ENCODE measurements around the gene COMTD1.

Gene COMTD1

DNA sequence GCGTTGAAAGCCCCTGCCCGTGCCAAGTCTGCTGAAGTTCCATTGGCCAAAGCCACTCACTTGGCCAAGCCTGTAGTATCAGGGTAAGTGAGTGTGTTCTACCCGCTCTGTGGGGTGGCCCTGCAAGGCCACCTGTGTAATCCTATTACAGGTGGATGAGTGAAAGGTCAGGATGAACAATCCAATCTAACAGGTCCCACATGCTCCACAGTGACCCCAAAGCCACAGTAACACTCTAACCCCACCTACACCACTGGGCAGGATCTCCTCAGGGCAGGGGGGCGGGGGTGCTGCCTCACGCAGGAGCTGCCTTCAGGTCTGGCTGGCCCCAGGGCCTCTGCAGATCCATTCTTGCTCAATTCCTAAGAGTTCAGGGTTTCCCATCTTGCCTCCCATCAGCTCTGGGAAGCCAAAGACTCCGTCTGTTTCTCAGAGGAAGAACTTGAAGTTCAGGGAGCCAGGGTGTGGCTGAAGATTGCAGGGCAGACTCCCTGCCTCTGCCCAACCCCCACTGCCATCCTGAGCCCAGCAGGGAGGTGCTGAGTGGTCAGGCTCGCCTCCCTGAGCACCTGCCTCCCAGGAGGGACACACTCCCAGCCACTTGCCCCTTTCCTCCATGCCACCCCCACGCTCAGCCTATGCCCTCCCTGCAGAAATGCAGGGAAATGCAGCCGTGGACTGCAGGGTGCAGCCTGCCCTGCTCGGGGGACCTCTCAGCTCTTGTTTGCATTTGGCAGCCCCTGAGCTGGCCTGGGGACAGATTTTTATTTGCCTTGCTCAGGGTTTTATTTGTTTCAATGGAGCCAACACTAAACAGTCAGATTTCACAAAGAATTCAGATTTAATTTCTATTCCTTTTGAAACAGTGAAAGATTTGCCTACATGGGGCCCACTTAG lies 9.8 kb upstream of the COMTD1 start:
- DNase-seq (ENCODE audit: low spot score): no peak

DNA sequence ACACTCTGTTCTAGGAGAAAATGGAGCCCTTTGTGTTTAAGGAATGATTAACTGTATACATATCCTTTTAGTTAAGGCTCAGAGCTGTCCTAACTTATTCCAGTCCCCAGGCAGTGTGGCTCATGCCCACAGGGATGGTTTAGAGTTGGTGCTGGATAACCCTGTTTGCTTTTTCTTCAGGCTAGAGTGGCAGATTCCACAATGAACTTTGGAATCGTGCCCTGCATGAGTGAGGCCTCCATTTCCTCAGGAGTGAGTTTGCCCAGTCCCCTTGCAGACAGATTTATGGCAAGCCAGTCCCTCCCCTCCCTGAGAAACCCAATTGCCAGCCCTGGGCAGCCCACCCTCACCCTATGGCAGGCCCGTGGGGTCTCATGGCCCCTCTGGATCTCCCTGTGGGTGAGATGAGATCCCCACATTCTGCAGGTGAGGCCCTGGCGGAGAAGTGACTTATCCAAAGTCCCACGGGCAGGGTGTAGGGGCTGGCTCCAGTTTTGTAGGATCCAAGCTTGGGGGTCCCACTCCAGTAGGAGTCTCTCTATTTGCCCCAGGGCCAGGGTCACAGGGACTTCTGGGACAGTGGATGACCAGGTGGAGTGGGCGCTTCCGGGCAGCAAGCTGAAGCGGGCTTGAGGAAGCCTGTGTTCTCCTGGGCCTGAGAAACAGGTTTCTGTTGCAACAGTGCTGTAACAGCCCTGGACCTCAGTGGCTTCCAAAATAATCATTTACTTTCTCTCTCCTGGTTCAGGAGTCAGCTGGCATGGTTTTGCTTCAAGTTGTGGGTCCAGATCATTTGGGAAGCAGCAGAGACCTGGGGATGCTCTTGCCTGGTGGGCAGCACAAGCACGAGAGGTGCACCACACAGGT lies 9.0 kb upstream of the COMTD1 start:
- DNase-seq (ENCODE audit: low spot score): no peak

DNA sequence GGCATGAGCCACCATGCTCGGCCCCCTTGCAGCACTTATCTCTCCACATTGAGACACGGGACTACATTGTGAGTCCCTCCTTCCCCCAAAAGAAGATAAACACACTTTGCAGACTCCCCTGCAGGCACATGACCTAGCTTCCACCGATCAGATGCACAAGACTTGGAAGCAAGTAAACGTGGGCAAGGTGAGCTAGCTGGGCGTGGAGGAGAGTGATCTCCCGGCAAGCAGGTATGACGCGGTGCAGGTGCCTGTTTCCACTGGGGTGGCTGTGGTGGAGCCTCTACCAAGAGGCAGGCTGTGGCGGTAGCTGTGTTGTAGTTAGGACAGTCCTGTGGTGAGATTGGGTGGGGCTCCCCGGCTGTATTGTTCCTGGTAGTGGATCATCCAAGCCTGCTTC lies 7.7 kb upstream of the COMTD1 start:
- no peak for DNase-seq (ENCODE audit: low spot score)

DNA sequence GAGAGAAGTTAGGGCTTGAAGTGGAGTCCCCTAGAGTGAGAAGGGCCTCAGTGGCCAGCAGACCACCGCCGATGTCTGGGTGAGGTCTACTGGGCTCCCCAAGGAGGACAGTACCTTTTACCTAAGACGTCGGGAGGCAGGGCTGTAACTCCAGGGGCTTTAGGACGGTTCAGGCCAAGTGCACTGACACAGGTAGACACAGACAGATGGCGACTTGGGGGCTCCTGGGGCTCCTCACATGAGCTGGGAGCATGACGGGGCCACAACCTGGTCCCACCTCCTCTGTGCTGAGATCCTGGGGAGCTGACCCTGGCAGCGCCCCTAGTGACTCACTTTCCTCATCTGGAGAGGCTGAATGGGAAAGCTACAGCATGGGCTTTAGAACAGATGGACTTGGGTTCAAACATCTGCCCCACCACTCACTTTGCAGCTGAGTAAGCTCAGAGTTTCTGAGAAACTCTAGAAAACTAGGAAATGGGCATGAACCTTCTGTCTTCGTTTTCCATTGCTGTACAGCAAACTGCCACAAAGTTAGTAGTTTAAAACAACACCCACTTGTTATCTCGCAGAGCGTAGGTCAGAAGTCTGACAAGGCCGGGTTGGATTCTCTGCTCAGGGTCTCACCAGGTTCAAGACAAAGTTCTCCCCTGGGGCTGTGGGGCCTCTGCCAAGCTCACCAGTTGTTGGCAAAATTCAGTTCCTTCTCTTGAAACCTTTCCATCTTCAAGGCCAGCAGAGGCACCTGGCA lies 4.7 kb upstream of the COMTD1 start:
- no peak for DNase-seq (ENCODE audit: low spot score)

DNA sequence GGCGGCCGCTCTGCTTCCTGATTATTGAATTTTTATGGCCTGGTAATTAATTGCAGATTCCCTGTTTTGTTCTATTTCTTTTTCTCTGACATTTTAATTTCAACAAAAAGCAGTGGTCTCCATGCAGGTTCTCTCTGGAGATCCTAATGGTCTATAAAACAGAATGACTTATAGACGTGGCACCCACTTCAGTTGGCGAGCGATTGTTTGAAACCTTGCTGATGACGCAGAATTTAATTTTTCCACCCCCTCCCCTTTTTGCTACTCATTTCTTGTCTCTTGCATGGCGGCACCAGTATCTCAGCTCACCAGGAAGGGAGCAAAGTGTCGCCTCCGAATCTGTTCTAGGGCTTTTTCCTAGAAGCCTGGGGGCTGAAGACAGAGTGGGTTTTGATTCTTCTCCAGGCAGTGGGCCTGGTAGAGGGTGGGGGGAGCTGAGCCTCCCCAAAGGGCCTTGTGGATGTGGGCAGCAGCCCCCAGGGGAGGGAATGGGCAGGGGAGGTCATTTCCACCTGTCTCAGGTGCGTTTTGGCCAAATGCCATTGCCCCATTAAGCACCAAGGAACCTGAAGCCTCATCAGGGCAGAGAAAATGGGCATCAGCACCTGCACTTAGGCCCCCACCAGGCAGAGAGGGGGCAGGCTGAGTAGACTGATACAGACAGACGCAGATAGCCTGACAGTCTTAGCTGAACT lies 3.5 kb upstream of the COMTD1 start:
- DNase-seq (ENCODE audit: low spot score): no peak

DNA sequence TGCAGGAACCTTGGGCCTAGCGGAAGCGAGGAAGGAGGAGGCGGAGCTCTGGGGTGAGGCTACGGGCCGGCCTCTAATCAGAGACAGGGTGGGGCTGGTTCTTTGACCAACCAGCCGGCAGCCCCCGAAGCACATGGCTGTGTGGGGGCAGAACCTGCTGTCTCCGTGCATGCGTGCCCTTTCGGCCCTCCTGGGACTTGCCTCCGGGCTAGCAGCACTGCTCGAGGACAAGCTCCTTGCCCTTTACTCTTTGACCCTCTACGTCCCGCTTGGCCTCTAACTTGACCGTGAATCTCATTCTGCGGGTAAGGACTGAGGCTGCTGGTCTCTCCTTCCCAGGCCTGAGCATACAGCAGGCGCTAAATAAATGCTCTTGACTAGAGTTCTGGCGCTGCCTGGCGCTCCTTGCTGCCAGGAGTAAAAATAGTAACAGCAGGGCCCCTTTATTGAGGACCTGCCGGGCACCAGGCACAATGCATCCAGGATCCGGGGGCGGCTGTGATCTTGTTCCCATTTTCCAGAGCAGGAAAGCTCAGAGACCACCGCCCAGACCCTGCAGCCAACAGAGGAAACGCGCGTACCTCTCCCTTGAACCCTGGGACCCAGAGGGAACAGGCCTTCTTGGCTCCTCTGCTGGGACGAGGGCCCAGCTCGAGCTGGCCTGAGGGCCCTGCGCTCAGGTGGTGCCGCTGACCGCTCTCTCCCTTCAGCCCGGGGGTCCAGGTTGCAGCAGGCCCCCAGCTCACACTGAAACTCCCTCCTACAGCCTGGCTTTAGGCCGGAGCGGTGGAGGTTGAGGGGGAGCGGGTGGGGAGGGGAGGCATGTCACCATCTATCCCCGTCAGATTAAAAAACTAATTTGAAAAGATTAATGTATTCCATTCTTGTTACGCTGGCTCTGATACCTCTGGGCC lies 2.7 kb upstream of the COMTD1 start:
- DNase-seq (ENCODE audit: low spot score): no peak

DNA sequence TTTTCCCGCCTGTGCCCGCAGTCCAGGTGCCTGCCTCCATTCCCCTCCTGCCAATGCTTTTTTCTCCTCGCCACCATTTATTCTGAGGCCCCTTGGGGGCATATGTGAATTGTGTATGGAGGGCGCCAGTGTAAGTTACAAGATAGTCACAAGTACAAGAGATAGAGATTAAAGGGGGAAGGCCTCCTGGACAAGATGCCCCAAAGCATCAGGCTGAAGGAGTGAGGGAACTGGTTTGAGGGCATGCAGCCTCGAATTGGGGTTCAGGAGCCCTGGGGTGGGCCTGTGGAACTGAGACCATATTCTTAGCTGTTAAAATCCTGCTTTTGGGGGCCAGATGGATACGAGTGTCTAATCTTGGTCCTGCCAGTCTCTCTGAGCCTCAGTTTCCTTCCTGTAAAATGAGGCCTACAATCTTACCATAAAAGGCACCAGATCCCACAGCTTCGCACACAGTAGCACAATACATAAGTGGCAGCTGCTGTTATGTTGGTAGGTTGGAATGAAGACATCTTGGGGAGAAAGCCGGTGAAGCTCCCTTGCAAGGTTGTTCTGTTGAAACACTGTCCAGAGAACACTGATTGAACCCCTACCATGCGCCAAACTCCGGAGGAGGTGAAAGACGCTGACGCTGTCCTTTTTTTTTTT lies 545 bp upstream of the COMTD1 start:
- DNase-seq (ENCODE audit: low spot score): no peak

DNA sequence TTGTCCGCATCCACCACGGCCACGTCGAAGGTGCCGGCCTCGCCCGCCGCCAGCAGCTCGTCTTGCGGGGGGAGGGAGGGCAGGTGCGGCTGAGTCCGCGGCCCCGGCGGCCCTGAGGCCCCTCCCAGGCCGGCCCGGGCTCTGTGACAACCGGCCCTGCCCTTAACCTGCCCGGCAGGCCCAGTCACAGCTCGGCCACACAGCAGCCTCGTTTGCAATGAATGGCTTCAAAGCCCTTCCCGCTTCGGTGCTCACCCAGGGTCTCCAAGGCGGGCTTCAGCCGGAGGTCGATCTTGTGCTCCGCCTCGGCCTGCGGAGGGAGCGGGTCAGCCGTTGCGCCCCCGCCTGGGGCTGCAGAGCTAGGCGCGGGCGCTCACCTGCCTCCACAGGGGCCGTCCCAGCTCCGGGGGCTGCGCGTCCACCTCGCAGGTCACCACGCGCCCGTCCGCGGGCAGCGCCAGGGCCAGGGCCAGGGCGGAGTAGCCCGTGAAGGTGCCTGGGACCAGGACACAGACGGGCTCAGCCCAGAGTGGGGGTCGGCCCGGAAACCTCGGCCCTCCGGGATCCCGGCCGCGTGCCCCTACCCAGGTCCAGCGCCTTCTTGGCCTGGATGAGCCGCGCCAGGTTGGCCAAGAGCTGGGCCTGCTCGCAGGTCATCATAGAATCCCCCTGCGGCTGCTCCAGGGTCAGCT lies 928 bp downstream of the COMTD1 start:
- DNase-seq (ENCODE audit: low spot score): no peak

DNA sequence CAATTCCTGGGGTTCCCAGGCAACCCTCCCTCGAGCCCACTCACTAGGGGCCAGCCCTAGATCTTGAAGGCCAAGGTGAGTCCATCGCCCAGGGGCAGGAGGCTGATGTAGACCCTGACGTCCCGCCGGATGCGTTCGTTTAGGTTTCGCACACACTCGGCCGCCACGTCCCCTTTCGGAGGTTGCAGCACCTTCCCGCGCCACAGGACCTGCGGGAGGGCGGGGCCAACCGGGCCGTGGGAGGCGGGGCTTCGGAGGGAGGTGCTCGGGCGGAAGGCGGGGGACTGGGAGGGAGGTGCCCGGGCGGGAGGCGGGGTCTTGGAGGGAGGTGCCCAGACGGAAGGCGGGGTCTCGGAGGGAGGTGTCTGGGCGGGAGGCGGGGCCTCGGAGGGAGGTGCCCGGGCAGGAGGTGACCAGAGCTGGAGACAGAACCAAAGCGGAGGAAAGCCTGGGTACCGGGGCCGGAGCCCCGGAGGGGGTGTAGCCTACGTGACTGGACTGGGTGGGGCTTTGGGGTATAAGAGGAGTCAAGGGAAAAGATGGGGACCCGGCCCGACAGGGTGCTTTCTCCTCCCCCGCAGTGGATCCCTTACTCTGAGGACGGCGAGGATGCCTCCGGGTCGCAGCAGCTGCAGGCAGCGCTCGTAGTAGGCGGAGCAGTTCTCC lies 1.6 kb downstream of the COMTD1 start:
- peak; percentile 61 for DNase-seq (ENCODE audit: low spot score)

DNA sequence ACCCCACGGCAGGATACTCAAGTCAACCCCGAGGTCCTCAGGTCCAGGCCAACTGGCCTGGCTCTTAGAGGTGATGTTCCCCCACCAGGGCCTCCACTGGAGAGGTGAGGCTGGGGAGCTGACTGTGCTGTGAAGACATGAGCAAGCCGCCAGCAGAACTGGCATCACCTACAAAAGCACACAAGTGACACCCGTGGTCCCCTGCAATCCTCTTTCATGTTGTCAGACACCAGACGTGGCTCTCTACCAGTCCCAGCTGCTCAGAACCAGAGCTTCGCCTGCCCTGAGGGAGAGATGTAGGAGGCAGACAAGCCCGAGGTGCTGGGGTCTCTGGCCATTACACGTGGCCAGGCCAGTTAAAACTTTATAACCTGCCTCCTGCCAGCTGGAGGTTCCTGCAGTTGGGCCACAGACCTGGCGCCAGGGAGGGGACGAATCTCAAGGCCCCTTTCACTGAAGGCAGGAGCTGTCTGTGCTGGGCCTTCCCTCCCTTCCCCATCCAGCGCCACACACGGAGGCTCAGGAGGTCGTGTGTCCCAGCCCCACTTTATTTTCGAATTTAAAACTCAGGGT lies 2.2 kb downstream of the COMTD1 start:
- no peak for DNase-seq (ENCODE audit: low spot score)

DNA sequence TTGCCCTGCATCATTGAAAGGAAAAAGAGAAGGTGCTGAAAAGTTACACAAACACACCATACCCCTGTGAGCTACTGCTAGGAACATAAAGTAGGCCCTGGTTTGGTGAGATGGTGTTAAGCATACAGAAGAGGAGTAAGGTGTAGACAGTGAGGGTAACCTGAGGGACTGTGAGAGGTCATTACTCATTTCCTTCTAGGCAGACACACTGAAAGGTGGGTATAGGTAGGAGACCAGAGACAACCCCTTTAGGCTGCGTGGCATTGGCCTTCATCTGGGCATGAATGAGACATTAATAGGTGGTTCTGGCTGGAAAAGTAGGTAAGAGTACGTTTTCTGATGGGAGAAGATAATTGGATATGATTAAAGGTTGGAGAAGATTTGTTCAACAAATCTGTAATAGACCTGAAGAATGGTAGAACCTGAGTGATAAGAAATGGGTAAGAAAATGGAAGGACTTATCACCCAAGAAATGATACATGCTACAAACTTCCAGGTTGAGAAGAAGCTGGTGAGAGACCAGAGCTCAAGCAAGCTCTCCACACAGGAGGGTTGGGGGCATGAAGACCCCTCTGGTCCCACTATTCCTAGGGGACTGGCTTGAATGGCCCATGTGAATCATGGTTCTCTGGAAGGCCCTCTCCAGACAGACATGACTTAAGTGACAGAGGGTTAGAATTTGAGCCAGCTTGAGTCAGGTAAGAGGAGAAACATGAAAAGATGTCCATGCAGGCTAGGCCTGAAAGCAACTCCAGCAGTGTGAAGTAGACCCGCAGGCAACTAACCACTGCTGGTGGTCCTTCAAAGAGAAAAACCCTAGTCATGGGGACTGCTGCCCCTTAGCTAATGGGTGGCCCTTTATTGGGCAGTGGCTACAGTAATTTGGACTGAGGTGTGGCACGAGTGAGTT lies 3.8 kb downstream of the COMTD1 start:
- DNase-seq (ENCODE audit: low spot score): no peak

DNA sequence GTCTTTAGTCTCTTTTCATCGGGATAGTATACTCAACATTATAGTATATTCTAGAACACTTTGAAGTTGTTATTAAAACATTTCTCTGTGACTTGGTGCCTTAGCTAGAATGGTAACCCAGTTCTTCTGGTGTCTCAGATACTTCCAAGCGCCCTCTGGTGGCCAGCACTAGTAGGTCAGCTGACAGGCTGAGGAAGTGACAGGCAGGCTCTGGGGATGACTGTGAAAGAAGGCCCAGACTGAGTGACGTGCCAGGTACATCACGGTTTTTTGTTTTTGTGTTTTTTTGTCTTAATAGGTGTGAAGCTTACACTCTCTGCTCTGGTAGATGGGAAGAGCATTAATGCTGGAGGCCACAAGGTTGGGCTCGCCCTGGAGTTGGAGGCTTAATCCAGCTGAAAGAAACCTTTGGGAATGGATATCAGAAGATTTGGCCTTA lies 5.1 kb downstream of the COMTD1 start:
- peak; percentile 84 for DNase-seq (ENCODE audit: low spot score)

DNA sequence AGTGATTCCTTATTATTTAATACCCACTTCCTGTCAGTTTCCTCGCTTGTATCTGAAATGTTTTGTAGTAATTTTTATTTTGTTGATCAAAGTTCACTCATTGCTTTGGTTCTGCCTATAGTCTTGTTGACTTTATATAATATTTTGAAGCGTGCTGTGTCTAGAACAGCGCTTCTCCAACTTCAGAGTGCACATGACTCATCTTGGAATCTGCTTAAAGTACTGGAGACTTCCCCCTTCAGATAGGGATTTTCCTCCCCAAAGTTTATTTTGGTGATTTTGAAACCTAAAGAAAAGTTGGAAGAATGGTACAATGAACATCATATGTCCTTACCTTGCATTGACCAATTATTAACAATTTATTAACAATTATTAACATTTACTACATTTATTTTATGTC lies 5.8 kb downstream of the COMTD1 start:
- no peak for DNase-seq (ENCODE audit: low spot score)

DNA sequence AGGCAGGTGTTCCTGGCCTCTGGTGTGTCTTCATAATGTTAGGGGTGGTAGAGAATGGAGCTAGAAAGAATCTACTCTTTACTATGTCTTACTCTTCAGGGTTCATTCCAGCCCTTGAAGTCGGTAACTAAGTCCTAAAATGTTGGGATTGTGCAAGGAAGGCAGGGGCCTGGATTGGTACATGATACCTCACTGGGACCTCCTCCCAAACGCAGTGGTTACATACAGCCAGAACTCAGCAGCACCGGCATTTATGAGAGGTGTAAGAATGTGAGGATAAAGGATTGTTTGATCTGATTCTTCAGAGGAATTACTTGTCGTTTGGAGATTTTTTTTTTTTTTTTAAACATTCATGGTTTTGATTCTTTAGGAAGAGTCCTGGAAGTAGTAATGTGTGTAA lies 6.9 kb downstream of the COMTD1 start:
- DNase-seq (ENCODE audit: low spot score): no peak

DNA sequence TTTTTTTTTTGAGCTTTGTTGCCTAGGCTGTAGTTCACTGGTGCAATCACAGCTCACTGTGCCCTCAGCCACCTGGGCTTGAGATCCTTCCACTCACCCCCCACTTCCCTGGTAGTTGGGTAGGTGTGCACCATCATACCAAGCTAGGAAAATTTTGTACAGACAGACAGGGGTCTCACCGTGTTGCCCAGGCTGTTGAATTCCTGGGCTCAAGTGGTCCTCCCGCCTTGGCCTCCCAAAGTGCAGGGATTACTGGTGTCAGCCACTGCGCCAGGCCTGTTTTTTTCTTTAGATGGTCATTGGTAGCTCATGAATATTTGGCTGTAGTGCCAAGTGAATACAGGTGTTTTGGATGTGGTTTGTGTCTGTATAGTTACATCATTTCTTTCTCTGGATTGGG lies 7.5 kb downstream of the COMTD1 start:
- DNase-seq (ENCODE audit: low spot score): no peak

DNA sequence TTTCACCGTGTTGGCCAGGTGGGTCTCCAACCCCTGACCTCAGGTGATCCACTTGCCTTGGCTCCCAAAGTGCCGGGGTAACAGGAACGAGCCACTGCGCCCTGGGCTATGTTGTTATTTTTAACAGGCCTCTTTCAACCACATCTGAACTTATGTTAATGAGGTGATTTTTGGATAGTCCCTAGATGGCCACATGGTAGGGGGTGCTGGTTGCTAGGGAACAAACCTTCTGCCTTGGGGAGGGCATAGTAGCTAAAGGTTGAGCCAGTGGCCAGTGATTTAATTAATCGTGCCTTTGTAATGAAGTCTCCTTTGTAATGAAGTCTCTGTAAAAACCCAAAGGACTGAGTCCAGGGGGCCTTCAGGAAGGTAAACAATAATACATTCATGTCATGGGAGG lies 9.1 kb downstream of the COMTD1 start:
- no peak for DNase-seq (ENCODE audit: low spot score)

DNA sequence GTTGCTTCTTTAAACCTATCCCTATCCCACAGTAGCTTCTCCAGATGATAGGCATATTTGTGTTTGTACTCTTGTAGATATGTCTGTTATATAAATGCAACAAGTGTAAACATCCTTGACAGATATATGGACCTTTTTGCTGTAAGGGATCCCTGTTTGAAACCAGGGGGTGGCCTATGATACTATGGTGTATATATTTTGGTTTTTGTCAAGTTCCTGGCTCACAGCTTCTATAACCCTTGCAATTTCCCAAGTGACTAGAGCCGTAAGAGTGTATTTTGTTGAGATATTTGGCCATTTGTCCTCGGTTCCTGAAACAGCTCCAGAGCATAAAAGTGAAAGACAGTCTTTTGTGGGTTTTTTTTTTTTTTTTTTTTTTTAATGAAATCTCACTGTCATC lies 9.7 kb downstream of the COMTD1 start:
- DNase-seq (ENCODE audit: low spot score): no peak

DNA sequence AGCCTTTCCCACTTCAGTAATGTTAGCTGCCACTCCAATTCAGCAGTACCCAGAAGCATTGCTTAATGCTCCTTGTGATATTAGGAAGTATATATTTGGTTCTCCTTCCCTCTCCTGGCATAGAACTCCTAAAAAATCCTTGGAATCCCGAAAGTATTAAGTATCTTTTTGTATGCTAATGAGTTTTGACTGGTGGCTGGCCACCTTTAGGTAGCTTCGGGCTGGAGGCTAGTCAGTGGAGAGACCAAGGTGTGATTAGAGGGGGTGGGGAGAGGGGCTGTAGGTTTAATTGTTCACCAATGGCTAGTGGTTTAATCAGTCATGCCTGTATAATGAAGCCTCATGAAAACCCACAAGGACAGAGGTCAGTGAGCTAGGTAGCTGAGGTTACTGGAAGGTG lies 12.2 kb downstream of the COMTD1 start:
- no peak for DNase-seq (ENCODE audit: low spot score)

All from globus pallidus (tissue), 1 donor.